Activated naive CD4-positive, alpha-beta T cell treated with anti-CD3 and anti-CD28 coated beads for 36 hours (primary cell): ENCODE measurements around the gene LSM4. TPM values are rescaled to one million over a fixed set of nuclear protein-coding genes. Genes with fewer than 3 reads are reported as not detected.

Experiments
- CTCF ChIA-PET: fragments of 350-600 bp; sonication (Branson Sonifier 250); formaldehyde crosslinking; loops from one replicate; lab custom pipeline; 2021; ENCODE audit warnings: antibody characterized with exemption; lab: Charles Lee
- DNase-seq: peaks from one replicate; pipeline ENCODE4 v3.0.0-alpha.2; 2020
- H3K27ac Mint-ChIP-seq: one replicate; pipeline ENCODE4 v1.8.0; 2021; ENCODE audit warnings: mild to moderate bottlenecking, mixed read lengths
- H3K27me3 Mint-ChIP-seq: one replicate; pipeline ENCODE4 v1.8.0; 2021; ENCODE audit warnings: low read depth, mixed read lengths
- H3K36me3 Mint-ChIP-seq: one replicate; pipeline ENCODE4 v1.8.0; 2021; ENCODE audit warnings: low read depth, mixed read lengths
- H3K4me1 Mint-ChIP-seq: one replicate; pipeline ENCODE4 v1.8.0; 2021; ENCODE audit warnings: low read depth, mixed read lengths
- H3K4me3 Mint-ChIP-seq: one replicate; pipeline ENCODE4 v1.8.0; 2021; ENCODE audit warnings: mild to moderate bottlenecking, moderate library complexity, mixed read lengths
- H3K9me3 Mint-ChIP-seq: one replicate; pipeline ENCODE4 v1.8.0; 2021; ENCODE audit warnings: mixed read lengths
- intact Hi-C: fragments of 100-400 bp; cut with micrococcal nuclease; formaldehyde crosslinking; loops from one replicate; pipeline ENCODE4 v1.15.1; 2023
- total RNA-seq, 2 experiments: library from RNA; stranded (reverse); gene quantifications; one replicate each; pipeline ENCODE4 v1.2.3, GENCODE V29; 2021

The LSM4 gene
- total RNA-seq, 2 experiments from 2014 or later: 439 to 451 TPM

- no peak for DNase-seq
- Mint-ChIP-seq H3K27ac (no peak overlapping the region), H3K27me3 (no peaks in the 10 kb centered on the region), H3K4me3 (no peak overlapping the region), H3K36me3 (peaks cover 21% of the 10 kb centered on the region), H3K4me1 (peaks cover 42% of the 10 kb centered on the region), H3K9me3 (no peaks in the 10 kb centered on the region)
- CTCF ChIA-PET: interaction anchor here (0.7 to 1.9 kb wide), 3 partner anchors 14 to 30 kb away, joined by 3 to 6 read pairs (median 4); no protein-coding TSS in a partner anchor
- intact Hi-C loops: no loop called here
These were observed 14.6 kb downstream of the LSM4 start for GRCh38 chr19:18308051-18308947.

- peaks cover 38% of the 10 kb centered on the region for H3K4me1 Mint-ChIP-seq
- peaks cover 14% of the 10 kb centered on the region for H3K36me3 Mint-ChIP-seq
- H3K27me3 Mint-ChIP-seq: no peaks in the 10 kb centered on the region
- peak overlapping the region; percentile 88 for H3K27ac Mint-ChIP-seq
- peak; percentile 62 for DNase-seq
- CTCF ChIA-PET: interaction anchor here (0.6 to 1.4 kb wide), 5 partner anchors 9 to 48 kb away, joined by 3 to 11 read pairs (median 4); partner anchors contain the start of gene LSM4
- H3K9me3 Mint-ChIP-seq: no peaks in the 10 kb centered on the region
- H3K4me3 Mint-ChIP-seq: peak overlapping the region; percentile 9
- intact Hi-C loops: no loop called here
These were observed 15.6 kb downstream of the LSM4 start for GRCh38 chr19:18307271-18307681.

GRCh38 chr19:18306888-18307260, 16.0 kb downstream of the LSM4 start:
- Mint-ChIP-seq H3K27ac (peak overlapping the region; percentile 88), H3K4me1 (peaks cover 38% of the 10 kb centered on the region), H3K9me3 (no peaks in the 10 kb centered on the region), H3K36me3 (peaks cover 14% of the 10 kb centered on the region), H3K27me3 (no peaks in the 10 kb centered on the region), H3K4me3 (no peak overlapping the region)
- intact Hi-C loops: no loop called here
- CTCF ChIA-PET: interaction anchor here (0.6 to 1.4 kb wide), 6 partner anchors 10 to 48 kb away, joined by 3 to 11 read pairs (median 4); partner anchors contain the start of gene LSM4
- no peak for DNase-seq

- Mint-ChIP-seq H3K27me3 (no peaks in the 10 kb centered on the region), H3K4me3 (peak overlapping the region; percentile 4), H3K4me1 (peaks cover 41% of the 10 kb centered on the region), H3K36me3 (peaks cover 14% of the 10 kb centered on the region), H3K9me3 (no peaks in the 10 kb centered on the region), H3K27ac (peak overlapping the region; percentile 100)
- DNase-seq: no peak
- CTCF ChIA-PET: interaction anchor here (0.7 to 1.4 kb wide), 5 partner anchors 10 to 27 kb away, joined by 3 to 11 read pairs (median 4); partner anchors contain the start of gene LSM4
- intact Hi-C loops: no loop called here
These were observed 16.5 kb downstream of the LSM4 start for GRCh38 chr19:18306209-18306887.

- H3K4me1 Mint-ChIP-seq: peaks cover 42% of the 10 kb centered on the region
- CTCF ChIA-PET: interaction anchor here (1.0 to 10.1 kb wide), 7 partner anchors 13 to 26 kb away, joined by 5 to 145 read pairs (median 11); partner anchors contain the start of genes JUND and LSM4
- intact Hi-C loops: loop anchor here (1.0 kb wide), 5 partner anchors 10 to 23 kb away; partner anchors contain the start of genes JUND and LSM4
- peak overlapping the region; percentile 100 for H3K27ac Mint-ChIP-seq
- peaks cover 14% of the 10 kb centered on the region for H3K36me3 Mint-ChIP-seq
- H3K27me3 Mint-ChIP-seq: no peaks in the 10 kb centered on the region
- no peaks in the 10 kb centered on the region for H3K9me3 Mint-ChIP-seq
- DNase-seq: peak; percentile 87
- peak overlapping the region; percentile 97 for H3K4me3 Mint-ChIP-seq
These were observed 18.2 kb downstream of the LSM4 start for GRCh38 chr19:18304458-18305310.

- CTCF ChIA-PET: interaction anchor here (1.0 to 10.1 kb wide), 7 partner anchors 12 to 26 kb away, joined by 5 to 145 read pairs (median 11); partner anchors contain the start of genes JUND and LSM4
- Mint-ChIP-seq H3K9me3 (no peaks in the 10 kb centered on the region), H3K4me1 (peaks cover 45% of the 10 kb centered on the region), H3K4me3 (peak overlapping the region; percentile 97), H3K36me3 (peaks cover 14% of the 10 kb centered on the region), H3K27me3 (no peaks in the 10 kb centered on the region), H3K27ac (peak overlapping the region; percentile 100)
- peak; percentile 51 for DNase-seq
- intact Hi-C loops: loop anchor here (1.0 kb wide), 5 partner anchors 10 to 23 kb away; partner anchors contain the start of genes JUND and LSM4
These were observed 18.7 kb downstream of the LSM4 start for GRCh38 chr19:18304208-18304457.

- H3K9me3 Mint-ChIP-seq: no peaks in the 10 kb centered on the region
- H3K36me3 Mint-ChIP-seq: peaks cover 4% of the 10 kb centered on the region
- intact Hi-C loops: no loop called here
- peak overlapping the region; percentile 67 for H3K27ac Mint-ChIP-seq
- no peaks in the 10 kb centered on the region for H3K27me3 Mint-ChIP-seq
- CTCF ChIA-PET: interaction anchor here (1.6 to 10.1 kb wide), 3 partner anchors 10 to 25 kb away, joined by 3 to 145 read pairs (median 24); partner anchors contain the start of gene JUND
- peak overlapping the region; percentile 11 for H3K4me3 Mint-ChIP-seq
- DNase-seq: no peak
- H3K4me1 Mint-ChIP-seq: peaks cover 54% of the 10 kb centered on the region
These were observed 21.2 kb downstream of the LSM4 start for GRCh38 chr19:18301718-18302111.

GRCh38 chr19:18300930-18301717, 21.8 kb downstream of the LSM4 start:
- intact Hi-C loops: no loop called here
- DNase-seq: no peak
- Mint-ChIP-seq H3K36me3 (peaks cover 2% of the 10 kb centered on the region), H3K9me3 (no peaks in the 10 kb centered on the region), H3K27ac (peak overlapping the region; percentile 67), H3K4me3 (no peak overlapping the region), H3K4me1 (peaks cover 49% of the 10 kb centered on the region), H3K27me3 (no peaks in the 10 kb centered on the region)
- CTCF ChIA-PET: interaction anchor here (1.6 to 10.1 kb wide), 3 partner anchors 9 to 26 kb away, joined by 3 to 145 read pairs (median 24); partner anchors contain the start of gene JUND

GRCh38 chr19:18299654-18300053, 23.2 kb downstream of the LSM4 start:
- Mint-ChIP-seq H3K4me3 (no peak overlapping the region), H3K4me1 (peaks cover 46% of the 10 kb centered on the region), H3K27ac (no peak overlapping the region), H3K36me3 (no peaks in the 10 kb centered on the region), H3K27me3 (no peaks in the 10 kb centered on the region), H3K9me3 (no peaks in the 10 kb centered on the region)
- CTCF ChIA-PET: interaction anchor here (0.7 to 10.1 kb wide), 2 partner anchors 21 to 212 kb away, joined by 3 to 145 read pairs; partner anchors contain the start of gene JUND
- no peak for DNase-seq
- intact Hi-C loops: no loop called here

GRCh38 chr19:18298601-18299000, 24.3 kb downstream of the LSM4 start:
- peak; percentile 66 for DNase-seq
- H3K4me1 Mint-ChIP-seq: peaks cover 55% of the 10 kb centered on the region

More at GRCh38 chr19:18298601-18299000, 24.3 kb downstream of the LSM4 start:
- Mint-ChIP-seq H3K4me3 (no peak overlapping the region), H3K36me3 (no peaks in the 10 kb centered on the region), H3K27me3 (no peaks in the 10 kb centered on the region), H3K9me3 (no peaks in the 10 kb centered on the region), H3K27ac (peak overlapping the region; percentile 75)
- intact Hi-C loops: loop anchor here (1.0 kb wide), 1 partner anchor 8 kb away; no protein-coding TSS in a partner anchor
- CTCF ChIA-PET: interaction anchor here (0.7 to 10.1 kb wide), 2 partner anchors 20 to 24 kb away, joined by 6 to 145 read pairs; partner anchors contain the start of gene JUND
